Upper lobe of right lung (tissue), 1 donor: ENCODE results near the gene GAN. TPM values are rescaled to one million over a fixed set of nuclear protein-coding genes. Genes with fewer than 3 reads are reported as not detected.

Experiments
- ATAC-seq: fragments of 200-7000 bp; cut with Tn5 transposase; one replicate; pipeline ENCODE4 v1.9.1; 2020; ENCODE audit warnings: mild to moderate bottlenecking, moderate library complexity
- DNase-seq: peaks from one replicate; pipeline ENCODE4 v3.0.0-alpha.2; 2020
- H3K27ac ChIP-seq: fragments of 200-600 bp; one replicate; pipeline ENCODE4 v1.8.0; 2022
- H3K27me3 ChIP-seq: fragments of 200-600 bp; one replicate; pipeline ENCODE4 v1.8.0; 2022; ENCODE audit warnings: mild to moderate bottlenecking
- H3K36me3 ChIP-seq: fragments of 200-600 bp; one replicate; pipeline ENCODE4 v1.8.0; 2022
- H3K4me1 ChIP-seq: fragments of 200-600 bp; one replicate; pipeline ENCODE4 v1.8.0; 2022
- H3K4me3 ChIP-seq: fragments of 200-600 bp; one replicate; pipeline ENCODE4 v1.8.0; 2022; ENCODE audit warnings: mild to moderate bottlenecking
- H3K9me3 ChIP-seq: fragments of 200-600 bp; one replicate; pipeline ENCODE4 v1.8.0; 2022
- intact Hi-C: fragments of 100-400 bp; cut with DNase I; formaldehyde crosslinking; loops from one replicate; pipeline ENCODE4 v1.11.0; 2022
- total RNA-seq: library from RNA; stranded (reverse); fragmentation: NEBNext Ultra II Directional; extraction: Animal tissue kit (Norgen Biotek cat#: 25700); gene quantifications from one replicate; pipeline ENCODE4 v1.2.1, GENCODE V29; 2021
- TF ChIP-seq, protein P1 (sequence below): fragments of 200-600 bp; IDR thresholded peaks from one replicate; pipeline ENCODE4 v1.8.0; 2022; ENCODE audit warnings: antibody characterized with exemption
- donor health status: DM: no; HTN: yes; CAD: no; lungs with severe emphysema.

The GAN gene
- total RNA-seq, 1 donor from 2014 or later, result 7.3 TPM

DNA sequence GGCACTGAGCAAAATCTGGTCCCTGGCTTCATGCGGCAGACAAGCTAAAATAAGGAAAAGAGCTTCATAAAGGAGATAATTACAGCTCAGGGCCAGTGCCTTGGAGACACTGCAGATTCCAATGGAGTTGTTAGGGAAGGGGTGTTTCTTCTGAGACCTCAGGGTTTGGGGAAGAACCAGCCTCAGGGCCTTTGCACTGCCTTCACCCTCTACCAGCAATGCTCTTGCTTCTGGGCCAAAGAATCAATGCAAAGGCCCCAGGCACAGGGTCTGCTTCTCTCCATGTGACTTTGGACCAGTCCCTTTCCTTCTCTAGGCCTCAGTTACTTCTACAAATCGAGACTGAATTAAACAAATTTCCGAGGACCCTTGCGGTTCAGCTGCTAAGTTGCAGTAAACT, 36.2 kb upstream of the GAN start:
- Histone ChIP-seq H3K4me3 (no peak overlapping the region), H3K36me3 (no peaks in the 10 kb centered on the region), H3K27ac (no peak overlapping the region), H3K9me3 (no peaks in the 10 kb centered on the region), H3K4me1 (no peaks in the 10 kb centered on the region), H3K27me3 (no peaks in the 10 kb centered on the region)
- peak; percentile 4 for DNase-seq
- no peak for ATAC-seq
- intact Hi-C loops, result no loop called here
- TF ChIP-seq, protein P1, sequence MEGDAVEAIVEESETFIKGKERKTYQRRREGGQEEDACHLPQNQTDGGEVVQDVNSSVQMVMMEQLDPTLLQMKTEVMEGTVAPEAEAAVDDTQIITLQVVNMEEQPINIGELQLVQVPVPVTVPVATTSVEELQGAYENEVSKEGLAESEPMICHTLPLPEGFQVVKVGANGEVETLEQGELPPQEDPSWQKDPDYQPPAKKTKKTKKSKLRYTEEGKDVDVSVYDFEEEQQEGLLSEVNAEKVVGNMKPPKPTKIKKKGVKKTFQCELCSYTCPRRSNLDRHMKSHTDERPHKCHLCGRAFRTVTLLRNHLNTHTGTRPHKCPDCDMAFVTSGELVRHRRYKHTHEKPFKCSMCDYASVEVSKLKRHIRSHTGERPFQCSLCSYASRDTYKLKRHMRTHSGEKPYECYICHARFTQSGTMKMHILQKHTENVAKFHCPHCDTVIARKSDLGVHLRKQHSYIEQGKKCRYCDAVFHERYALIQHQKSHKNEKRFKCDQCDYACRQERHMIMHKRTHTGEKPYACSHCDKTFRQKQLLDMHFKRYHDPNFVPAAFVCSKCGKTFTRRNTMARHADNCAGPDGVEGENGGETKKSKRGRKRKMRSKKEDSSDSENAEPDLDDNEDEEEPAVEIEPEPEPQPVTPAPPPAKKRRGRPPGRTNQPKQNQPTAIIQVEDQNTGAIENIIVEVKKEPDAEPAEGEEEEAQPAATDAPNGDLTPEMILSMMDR, result no peak

DNA sequence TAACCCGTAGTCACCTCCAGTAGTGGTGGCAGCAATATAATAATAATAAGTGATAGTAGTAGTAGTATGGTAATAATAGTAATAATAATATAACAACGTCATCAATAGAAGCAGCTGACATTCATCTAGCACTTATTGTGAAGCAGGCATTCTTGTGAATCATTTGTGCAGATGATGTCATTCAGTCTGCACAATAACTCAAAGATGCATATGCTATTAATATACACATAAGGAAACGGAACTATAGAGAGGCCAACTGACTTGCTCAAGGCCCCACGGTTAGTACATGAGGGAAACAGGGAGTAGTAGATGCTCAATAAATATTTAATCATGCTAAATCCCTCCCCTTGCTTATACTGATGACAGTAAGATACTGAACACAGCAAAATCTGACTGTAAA, 35.4 kb upstream of the GAN start:
- intact Hi-C loops, result no loop called here
- H3K4me1 ChIP-seq, result no peaks in the 10 kb centered on the region
- ATAC-seq (no peak), DNase-seq (no peak)
- TF ChIP-seq, protein P1, result no peak
- no peaks in the 10 kb centered on the region for H3K9me3 ChIP-seq
- no peaks in the 10 kb centered on the region for H3K36me3 ChIP-seq
- no peak overlapping the region for H3K4me3 ChIP-seq
- H3K27ac ChIP-seq, result no peak overlapping the region
- H3K27me3 ChIP-seq, result no peaks in the 10 kb centered on the region

DNA sequence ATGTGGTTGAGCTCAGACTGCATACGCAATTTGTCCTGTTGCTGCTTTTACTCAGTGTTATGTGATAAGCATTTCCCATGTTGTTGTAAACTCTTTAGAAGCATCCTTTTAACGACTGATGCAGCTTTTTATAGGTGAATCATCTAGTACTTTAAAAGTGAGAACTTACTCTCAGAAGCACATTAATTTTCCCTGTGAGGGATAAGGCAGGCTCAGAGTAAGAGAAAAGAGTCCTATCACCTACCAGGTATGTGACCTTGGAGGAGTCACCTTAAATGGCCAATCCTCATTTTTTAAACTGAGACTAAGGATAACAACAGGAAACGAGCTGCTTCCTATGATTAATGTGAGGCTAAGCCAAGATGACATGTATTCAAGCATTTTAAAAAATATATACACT, 34.4 kb upstream of the GAN start:
- Histone ChIP-seq H3K27ac (no peak overlapping the region), H3K4me3 (no peak overlapping the region), H3K9me3 (no peaks in the 10 kb centered on the region), H3K4me1 (no peaks in the 10 kb centered on the region), H3K27me3 (no peaks in the 10 kb centered on the region), H3K36me3 (no peaks in the 10 kb centered on the region)
- ATAC-seq (no peak), DNase-seq (no peak)
- intact Hi-C loops, result no loop called here
- TF ChIP-seq, protein P1, result no peak

DNA sequence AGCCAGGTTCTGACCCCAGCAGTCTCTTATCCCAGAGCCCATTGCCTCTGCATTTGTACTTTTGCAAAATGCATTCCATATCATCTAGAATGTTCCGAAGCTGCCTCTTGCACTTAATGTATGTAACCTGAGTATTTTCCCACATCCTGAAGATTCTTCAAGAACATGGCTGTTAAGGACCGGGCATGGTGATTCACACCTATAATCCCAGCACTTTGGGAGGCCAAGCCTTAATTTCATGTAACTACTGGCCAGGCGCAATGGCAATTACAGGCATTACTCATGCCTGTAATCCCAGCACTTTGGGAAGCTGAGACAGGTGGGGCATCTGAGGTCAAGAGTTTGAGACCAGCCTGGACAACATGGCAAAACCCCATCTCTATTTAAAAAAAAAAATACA, 31.7 kb upstream of the GAN start:
- Histone ChIP-seq H3K27ac (no peak overlapping the region), H3K4me3 (no peak overlapping the region), H3K27me3 (no peaks in the 10 kb centered on the region), H3K4me1 (no peaks in the 10 kb centered on the region), H3K36me3 (no peaks in the 10 kb centered on the region), H3K9me3 (no peaks in the 10 kb centered on the region)
- ATAC-seq (no peak), DNase-seq (no peak)
- intact Hi-C loops, result no loop called here
- TF ChIP-seq, protein P1, result no peak

DNA sequence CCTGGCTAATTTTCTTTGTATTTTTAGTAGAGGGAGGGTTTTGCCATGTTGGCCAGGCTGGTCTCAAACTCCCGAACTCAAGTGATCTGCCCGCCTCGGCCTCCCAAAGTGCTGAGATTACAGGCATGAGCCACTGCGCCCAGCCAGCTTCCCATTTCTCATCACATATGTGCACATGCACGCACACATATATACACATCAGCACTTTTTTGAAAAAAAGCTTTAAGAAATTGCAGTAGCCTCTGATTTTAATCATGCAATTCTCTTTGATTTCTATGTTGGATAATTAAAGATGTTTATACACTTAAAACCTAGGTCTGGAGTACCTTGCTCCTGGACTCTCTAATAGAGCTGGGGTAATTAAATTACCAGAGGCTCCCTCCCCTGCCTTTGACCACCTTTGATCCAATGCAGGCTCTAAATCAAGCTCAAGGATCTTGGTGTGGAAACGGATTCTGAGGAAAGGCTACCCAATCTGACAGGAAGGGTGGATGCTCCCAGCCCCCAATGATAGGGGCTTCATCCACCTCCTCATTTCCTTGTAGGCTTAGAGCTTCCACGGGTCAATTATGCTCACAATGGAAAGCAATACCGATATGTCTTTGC, 29.7 kb upstream of the GAN start:
- intact Hi-C loops, result no loop called here
- TF ChIP-seq, protein P1, result no peak
- no peaks in the 10 kb centered on the region for H3K36me3 ChIP-seq
- H3K27ac ChIP-seq, result no peak overlapping the region
- no peak overlapping the region for H3K4me3 ChIP-seq
- ATAC-seq (no peak), DNase-seq (no peak)
- H3K27me3 ChIP-seq, result no peaks in the 10 kb centered on the region
- no peaks in the 10 kb centered on the region for H3K4me1 ChIP-seq
- H3K9me3 ChIP-seq, result no peaks in the 10 kb centered on the region

DNA sequence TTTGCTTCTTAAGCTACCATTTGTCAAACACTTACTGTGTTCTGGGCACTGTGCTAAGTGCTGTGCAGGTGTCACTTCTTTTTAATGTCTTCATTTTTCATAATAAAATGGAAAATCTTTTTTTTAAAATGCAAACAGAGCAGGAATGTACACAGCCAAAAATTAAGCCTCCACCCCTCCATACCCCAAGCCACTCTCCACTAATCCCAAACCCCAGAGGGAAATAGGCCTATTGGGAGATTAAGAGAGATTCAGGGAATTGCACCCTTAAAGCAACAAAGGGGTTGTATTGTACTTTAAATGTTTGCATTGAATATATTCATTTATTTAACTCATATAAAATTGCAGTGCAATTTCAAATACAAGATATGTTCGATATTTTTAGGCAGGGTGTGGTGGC, 28.6 kb upstream of the GAN start:
- intact Hi-C loops, result no loop called here
- TF ChIP-seq, protein P1, result no peak
- DNase-seq, result no peak
- Histone ChIP-seq H3K4me3 (no peak overlapping the region), H3K27ac (no peak overlapping the region), H3K9me3 (no peaks in the 10 kb centered on the region), H3K36me3 (no peaks in the 10 kb centered on the region), H3K4me1 (no peaks in the 10 kb centered on the region), H3K27me3 (no peaks in the 10 kb centered on the region)
- no peak for ATAC-seq
